SK-N-SH treated with all-trans-retinoic acid at 6 μM for 48 hours (cell line): ENCODE results near the gene XPO4.

Experiments
- ATAC-seq: fragments of 200-7000 bp; cut with Tn5 transposase; 3 replicates; pipeline ENCODE4 v1.9.1; 2020; ENCODE audit warnings: mild to moderate bottlenecking, moderate library complexity
- ARNTL ChIP-seq: fragments of 450-650 bp; formaldehyde crosslinking; IDR thresholded peaks from 2 replicates; pipeline ENCODE4 v1.5.0; 2020; ENCODE audit warnings: low read depth, mild to moderate bottlenecking, moderate library complexity, borderline replicate concordance
- BACH2 ChIP-seq: fragments of 250-450 bp; sonication (Bioruptor Pico); IDR thresholded peaks from 2 replicates; pipeline ENCODE4 v1.9.0; 2021; ENCODE audit warnings: mild to moderate bottlenecking, borderline replicate concordance
- CREB5 ChIP-seq: fragments of 250-450 bp; sonication (Bioruptor Pico); IDR thresholded peaks from 2 replicates; pipeline ENCODE4 v1.5.1; 2020; ENCODE audit warnings: low read depth, mild to moderate bottlenecking, moderate library complexity
- CSDC2 ChIP-seq: fragments of 250-450 bp; sonication (Bioruptor Pico); IDR thresholded peaks from 2 replicates; pipeline ENCODE4 v1.5.0; 2020; ENCODE audit warnings: mild to moderate bottlenecking, moderate library complexity
- CSRNP3 ChIP-seq: fragments of 250-450 bp; sonication (Bioruptor Pico); IDR thresholded peaks from 2 replicates; pipeline ENCODE4 v1.5.1; 2021; ENCODE audit warnings: mild to moderate bottlenecking, moderate library complexity
- ESRRG ChIP-seq: fragments of 250-450 bp; sonication (Bioruptor Pico); IDR thresholded peaks from 2 replicates; pipeline ENCODE4 v1.6.1; 2021; ENCODE audit warnings: mild to moderate bottlenecking
- GLIS3 ChIP-seq: fragments of 250-450 bp; sonication (Bioruptor Pico); IDR thresholded peaks from 2 replicates; pipeline ENCODE4 v1.5.0; 2020; ENCODE audit warnings: mild to moderate bottlenecking, moderate library complexity
- ISL1 ChIP-seq: fragments of 250-450 bp; sonication (Bioruptor Pico); IDR thresholded peaks from 2 replicates; pipeline ENCODE4 v2.1.2; 2022; ENCODE audit warnings: mild to moderate bottlenecking, moderate library complexity
- PATZ1 ChIP-seq: fragments of 250-450 bp; sonication (Bioruptor Pico); IDR thresholded peaks from 2 replicates; pipeline ENCODE4 v1.8.0; 2020; ENCODE audit warnings: mild to moderate bottlenecking, moderate library complexity, borderline replicate concordance
- POU6F1 ChIP-seq: fragments of 250-450 bp; sonication (Bioruptor Pico); IDR thresholded peaks from 2 replicates; pipeline ENCODE4 v1.8.0; 2021; ENCODE audit warnings: low read depth, mild to moderate bottlenecking, moderate library complexity, borderline replicate concordance
- PPARA ChIP-seq: fragments of 250-450 bp; sonication (Bioruptor Pico); IDR thresholded peaks from 2 replicates; pipeline ENCODE4 v1.5.0; 2020; ENCODE audit warnings: mild to moderate bottlenecking, borderline replicate concordance
- RARB ChIP-seq: fragments of 250-450 bp; sonication (Bioruptor Pico); IDR thresholded peaks from 2 replicates; pipeline ENCODE4 v1.8.0; 2021; ENCODE audit warnings: mild to moderate bottlenecking, moderate library complexity
- SNAI2 ChIP-seq: fragments of 250-450 bp; sonication (Bioruptor Pico); IDR thresholded peaks from 2 replicates; pipeline ENCODE4 v1.5.0; 2020; ENCODE audit warnings: mild to moderate bottlenecking, moderate library complexity
- TCF4 ChIP-seq: fragments of 250-450 bp; sonication (Bioruptor Pico); IDR thresholded peaks from 2 replicates; pipeline ENCODE4 v1.8.0; 2021; ENCODE audit warnings: mild to moderate bottlenecking, moderate library complexity, borderline replicate concordance
- TOX ChIP-seq: fragments of 250-450 bp; sonication (Bioruptor Pico); IDR thresholded peaks from 2 replicates; pipeline ENCODE4 v1.8.0; 2021; ENCODE audit warnings: mild to moderate bottlenecking, moderate library complexity, borderline replicate concordance
- TSHZ2 ChIP-seq: fragments of 250-450 bp; sonication (Bioruptor Pico); IDR thresholded peaks from 2 replicates; pipeline ENCODE4 v1.5.0; 2020; ENCODE audit warnings: mild to moderate bottlenecking, moderate library complexity
- ZC3H10 ChIP-seq: fragments of 250-450 bp; sonication (Bioruptor Pico); IDR thresholded peaks from 2 replicates; pipeline ENCODE4 v1.5.1; 2021; ENCODE audit warnings: mild to moderate bottlenecking, moderate library complexity
- ZFP3 ChIP-seq: fragments of 250-450 bp; sonication (Bioruptor Pico); IDR thresholded peaks from 2 replicates; pipeline ENCODE4 v1.5.0; 2020; ENCODE audit warnings: mild to moderate bottlenecking, moderate library complexity
- ZFP30 ChIP-seq: fragments of 450-650 bp; formaldehyde crosslinking; IDR thresholded peaks from 2 replicates; pipeline ENCODE4 v1.5.0; 2022; ENCODE audit warnings: mild to moderate bottlenecking, moderate library complexity
- ZNF565 ChIP-seq: fragments of 450-650 bp; formaldehyde crosslinking; conservative IDR thresholded peaks from 2 replicates; pipeline ENCODE4 v1.5.0; 2020; ENCODE audit warnings: low read depth, mild to moderate bottlenecking, moderate library complexity
- ZNF70 ChIP-seq: fragments of 450-650 bp; formaldehyde crosslinking; IDR thresholded peaks from 2 replicates; pipeline ENCODE4 v1.5.0; 2020; ENCODE audit warnings: mild to moderate bottlenecking, moderate library complexity
- ZNF8 ChIP-seq: fragments of 450-650 bp; formaldehyde crosslinking; IDR thresholded peaks from 2 replicates; pipeline ENCODE4 v1.5.0; 2020; ENCODE audit warnings: mild to moderate bottlenecking, moderate library complexity

Gene XPO4

GRCh38 chr13:20940083-20940482 is 37.5 kb upstream of the XPO4 start:
- peak; percentile 42; the same call in 1 of the 2 replicates for TF ChIP-seq ISL1 (CRISPR knock-in tag)
- TF ChIP-seq ZNF70, result no peak
- no peak for TF ChIP-seq ZFP3
- TF ChIP-seq ZFP30 (CRISPR knock-in tag), result no peak
- TF ChIP-seq BACH2 (CRISPR knock-in tag), result no peak
- no peak for TF ChIP-seq ZNF8
- TF ChIP-seq GLIS3 (CRISPR knock-in tag), result no peak

GRCh38 chr13:20939662-20940061 is 37.1 kb upstream of the XPO4 start:
- no peak for ATAC-seq
- no peak for TF ChIP-seq ISL1 (CRISPR knock-in tag)
- no peak for TF ChIP-seq ZFP3
- no peak for TF ChIP-seq ZC3H10 (CRISPR knock-in tag)
- no peak for TF ChIP-seq GLIS3 (CRISPR knock-in tag)
- TF ChIP-seq ZFP30 (CRISPR knock-in tag), result no peak
- TF ChIP-seq ZNF70, result no peak
- no peak for TF ChIP-seq CSRNP3 (CRISPR knock-in tag)
- no peak for TF ChIP-seq CREB5 (CRISPR knock-in tag)
- no peak for TF ChIP-seq RARB (CRISPR knock-in tag)
- TF ChIP-seq ZNF8, result no peak
- no peak for TF ChIP-seq TCF4 (CRISPR knock-in tag)
- TF ChIP-seq TOX, result no peak
- no peak for TF ChIP-seq ARNTL (CRISPR knock-in tag)
- no peak for TF ChIP-seq PPARA
- no peak for TF ChIP-seq CSDC2 (CRISPR knock-in tag)
- no peak for TF ChIP-seq SNAI2 (CRISPR knock-in tag)
- no peak for TF ChIP-seq TSHZ2

More at GRCh38 chr13:20940083-20940482, 37.5 kb upstream of the XPO4 start:
- ATAC-seq, result no peak

GRCh38 chr13:20938302-20938701 is 35.8 kb upstream of the XPO4 start:
- peak; percentile 60; the same call in 2 of the 3 replicates for ATAC-seq
- TF ChIP-seq RARB (CRISPR knock-in tag) (no peak), ARNTL (CRISPR knock-in tag) (no peak), BACH2 (CRISPR knock-in tag) (no peak), ESRRG (CRISPR knock-in tag) (no peak), ZNF565 (CRISPR knock-in tag) (no peak), PATZ1 (no peak), POU6F1 (CRISPR knock-in tag) (no peak), CSRNP3 (CRISPR knock-in tag) (no peak), PPARA (no peak), ZNF70 (no peak), ZNF8 (no peak)
- TF ChIP-seq, all 23 proteins: peak for 0
